Effector CD4-positive, alpha-beta T cell (primary cell): ENCODE data around the gene INPP5A.
A peak's percentile ranks its signal among the peaks of the same experiment; 100 is the strongest.

ENCODE experiments used
- DNase-seq: peaks from one replicate; pipeline ENCODE4 v3.0.0-alpha.2; 2020

INPP5A gene

GRCh38 chr10:132616170-132616995 is 78.8 kb downstream of the INPP5A start:
- peak; percentile 35 for DNase-seq

DNA sequence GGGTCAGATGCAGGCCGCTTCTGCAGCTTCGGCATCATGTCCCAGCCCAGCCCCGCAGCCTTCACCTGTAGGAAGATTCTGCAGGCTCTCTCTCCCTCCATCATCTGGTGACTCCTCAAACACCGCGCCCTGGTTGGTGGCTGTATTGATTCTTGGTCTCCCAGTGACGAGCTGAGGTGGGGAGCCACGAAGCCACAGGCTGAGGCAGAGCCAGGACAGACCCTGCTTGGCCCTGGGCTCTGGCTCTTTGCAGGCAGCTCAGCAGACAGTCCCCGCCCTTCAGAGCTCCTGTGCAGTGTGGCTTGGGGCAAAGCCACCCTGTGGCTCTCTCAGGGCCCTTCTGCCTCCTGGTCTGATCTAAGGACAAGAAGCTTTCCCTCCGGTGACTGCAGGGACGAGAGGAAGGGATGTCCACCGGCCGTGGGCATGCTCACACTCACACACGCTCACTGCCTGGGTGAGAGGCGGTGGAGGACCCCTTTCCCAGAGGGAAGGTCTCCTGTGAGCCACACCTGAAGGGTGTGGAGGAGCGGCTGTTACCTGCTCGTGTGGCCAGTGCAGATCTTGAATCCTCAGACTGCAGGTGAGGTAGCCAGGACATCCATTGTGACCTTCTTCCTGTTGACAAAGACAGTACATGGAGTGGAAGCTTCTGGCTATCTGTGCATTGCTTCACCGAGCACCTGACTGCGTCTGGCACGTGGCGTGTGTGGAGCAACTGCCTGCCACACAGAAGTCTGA is 79.6 kb downstream of the INPP5A start:
- DNase-seq = no peak

DNA sequence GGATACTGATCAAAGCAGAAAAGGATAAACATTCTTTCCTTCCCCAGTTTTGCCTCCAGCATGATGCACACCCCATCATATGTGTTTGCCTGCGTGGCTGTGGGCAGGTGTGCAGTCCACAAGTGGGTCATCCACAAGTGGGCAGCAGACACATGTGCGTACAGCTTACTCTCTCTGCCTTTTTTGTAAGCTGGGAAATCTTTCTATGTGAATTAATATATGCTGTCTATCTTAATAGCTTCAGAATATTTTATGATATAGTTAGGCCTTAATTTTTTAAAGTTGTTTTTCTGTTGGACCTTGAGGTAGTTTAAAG is 80.1 kb downstream of the INPP5A start:
- no peak for DNase-seq

- no peak for DNase-seq
Measured at GRCh38 chr10:132618158-132618919, 80.8 kb downstream of the INPP5A start.

GRCh38 chr10:132619927-132620326 is 82.3 kb downstream of the INPP5A start:
- DNase-seq = no peak

- no peak for DNase-seq
Measured at GRCh38 chr10:132624061-132624846, 86.7 kb downstream of the INPP5A start.

GRCh38 chr10:132624847-132625471 is 87.4 kb downstream of the INPP5A start:
- DNase-seq = no peak

- DNase-seq = no peak
Measured at GRCh38 chr10:132626019-132626760, 88.6 kb downstream of the INPP5A start.

- no peak for DNase-seq
Measured at GRCh38 chr10:132626761-132627665, 89.4 kb downstream of the INPP5A start.

GRCh38 chr10:132627666-132628531 is 90.3 kb downstream of the INPP5A start:
- DNase-seq = no peak

GRCh38 chr10:132628966-132629900 is 91.6 kb downstream of the INPP5A start:
- DNase-seq = no peak

GRCh38 chr10:132630156-132630555 is 92.6 kb downstream of the INPP5A start:
- no peak for DNase-seq

DNA sequence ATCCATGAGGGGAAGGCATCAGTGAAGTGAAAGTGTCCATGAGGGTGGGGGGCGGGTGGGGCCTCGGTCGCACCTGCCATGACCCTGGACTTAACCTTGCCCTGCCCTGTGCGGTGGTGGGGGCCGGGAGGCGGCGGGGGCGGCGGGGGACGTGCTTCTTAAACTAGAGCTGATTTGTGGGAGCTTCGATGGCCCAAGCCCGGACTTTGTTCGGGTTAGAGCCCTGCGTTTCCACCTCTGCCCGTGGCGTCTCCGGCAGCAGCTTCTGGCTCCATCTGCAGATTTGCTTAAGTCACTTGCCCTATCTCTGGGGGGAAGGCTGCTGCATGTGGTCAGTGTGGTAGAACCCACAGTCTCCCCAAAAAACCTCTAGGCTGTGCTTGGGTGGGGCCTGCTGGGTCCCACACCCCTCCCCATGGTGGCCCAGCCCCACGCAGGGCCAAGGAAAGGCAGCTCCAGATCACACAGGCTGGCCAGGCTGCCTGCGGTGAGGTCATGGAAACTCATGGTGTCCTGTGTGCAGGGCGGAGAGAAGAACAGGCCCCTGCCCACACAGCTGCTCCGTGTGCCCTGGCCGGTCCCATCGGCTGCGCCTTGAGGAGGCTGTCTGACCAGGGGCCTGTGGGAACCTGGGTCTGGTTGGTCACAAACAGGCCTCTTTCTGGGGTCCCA is 93.2 kb downstream of the INPP5A start:
- no peak for DNase-seq

- DNase-seq = no peak
Measured at GRCh38 chr10:132631338-132631735, 93.8 kb downstream of the INPP5A start.

DNA sequence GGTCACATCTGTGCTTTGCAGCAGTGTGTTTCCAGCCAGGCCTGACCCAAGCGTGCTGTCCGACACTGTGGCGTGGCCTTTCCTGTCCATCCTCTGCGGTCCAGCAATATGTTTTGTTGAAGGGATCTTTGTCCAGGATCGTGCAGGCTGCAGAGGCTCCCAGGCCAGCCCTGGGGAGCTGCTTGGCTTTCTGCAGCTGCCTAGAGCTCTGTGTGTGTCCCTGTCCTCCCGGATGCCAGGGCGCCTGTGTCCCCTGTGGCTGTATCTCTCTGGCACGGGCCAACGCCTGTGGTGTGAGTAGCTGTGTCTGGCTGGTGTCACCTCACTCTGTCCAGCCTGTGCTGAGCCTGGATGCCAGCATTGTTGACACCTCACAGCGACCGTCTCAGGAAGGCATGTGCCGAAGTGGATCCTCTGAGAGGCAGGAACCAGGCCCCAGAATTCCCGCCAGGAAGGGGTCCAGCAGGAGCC is 94.5 kb downstream of the INPP5A start:
- DNase-seq = no peak

GRCh38 chr10:132632851-132633684 is 95.5 kb downstream of the INPP5A start:
- no peak for DNase-seq
